ENCODE measurements around the gene RASGEF1C.
A peak's percentile ranks its signal among the peaks of the same experiment; 100 is the strongest.

The RASGEF1C gene

GRCh38 chr5:180209137-180209581, at the start of gene RASGEF1C:
Gene RASGEF1C, minus strand, starts transcription at chr5:180209211. Its CDS starts 71,159 bp downstream, at chr5:180138052.
- peak; percentile 19 for TF ChIP-seq CTCF (IDR thresholded peaks at IDR 0.05; ENCODE audit: low read depth, low read length)
- DNase-seq (ENCODE audit: extremely low read depth, low read depth) = no peak

GRCh38 chr5:180253036-180253824, 44.2 kb upstream of the RASGEF1C start:
- no peak for TF ChIP-seq CTCF (IDR thresholded peaks at IDR 0.05; ENCODE audit: low read depth, low read length)
- no peak for DNase-seq (ENCODE audit: extremely low read depth, low read depth)

GRCh38 chr5:180251887-180252286, 42.9 kb upstream of the RASGEF1C start:
- no peak for DNase-seq (ENCODE audit: extremely low read depth, low read depth)
- no peak for TF ChIP-seq CTCF (IDR thresholded peaks at IDR 0.05; ENCODE audit: low read depth, low read length)

- no peak for TF ChIP-seq CTCF (IDR thresholded peaks at IDR 0.05; ENCODE audit: low read depth, low read length)
Observed at GRCh38 chr5:180251141-180251540, 42.1 kb upstream of the RASGEF1C start.

GRCh38 chr5:180250329-180250728, 41.3 kb upstream of the RASGEF1C start:
- DNase-seq (ENCODE audit: extremely low read depth, low read depth) = no peak

More at GRCh38 chr5:180251141-180251540, 42.1 kb upstream of the RASGEF1C start:
- DNase-seq (ENCODE audit: extremely low read depth, low read depth) = no peak

GRCh38 chr5:180241600-180241999, 32.6 kb upstream of the RASGEF1C start:
- DNase-seq (ENCODE audit: extremely low read depth, low read depth) = no peak
- no peak for TF ChIP-seq CTCF (IDR thresholded peaks at IDR 0.05; ENCODE audit: low read depth, low read length)

More at GRCh38 chr5:180250329-180250728, 41.3 kb upstream of the RASGEF1C start:
- TF ChIP-seq CTCF (IDR thresholded peaks at IDR 0.05; ENCODE audit: low read depth, low read length) = no peak

- DNase-seq (ENCODE audit: extremely low read depth, low read depth) = no peak
- TF ChIP-seq CTCF (IDR thresholded peaks at IDR 0.05; ENCODE audit: low read depth, low read length) = no peak
Observed at GRCh38 chr5:180238631-180239030, 29.6 kb upstream of the RASGEF1C start.
